ENCODE measurements around the gene CDK19.

CDK19 gene

DNA sequence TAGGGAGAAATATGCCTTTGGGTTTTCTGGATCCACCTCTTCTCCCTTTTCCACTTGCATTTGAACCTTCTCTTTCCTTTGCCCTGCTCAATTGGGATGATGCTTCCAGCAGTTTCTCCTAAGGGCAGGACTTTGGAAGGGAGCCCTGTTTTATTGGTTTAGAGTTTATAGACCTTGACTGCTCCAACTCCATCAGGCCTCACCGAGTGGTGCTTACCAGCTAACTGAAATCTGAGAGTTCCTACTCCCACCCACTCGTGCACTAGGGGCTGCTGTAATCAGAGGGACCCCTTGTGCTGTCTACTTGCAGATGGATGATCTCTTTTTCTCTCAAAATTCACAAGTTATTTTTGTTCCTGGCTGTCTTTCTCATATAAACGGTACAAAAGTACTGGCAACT is 217.5 kb downstream of the CDK19 start:
- in situ Hi-C loops (cut with MboI; ENCODE audit: low sequenced_read_pairs, unreplicated experiment), result no loop called here

DNA sequence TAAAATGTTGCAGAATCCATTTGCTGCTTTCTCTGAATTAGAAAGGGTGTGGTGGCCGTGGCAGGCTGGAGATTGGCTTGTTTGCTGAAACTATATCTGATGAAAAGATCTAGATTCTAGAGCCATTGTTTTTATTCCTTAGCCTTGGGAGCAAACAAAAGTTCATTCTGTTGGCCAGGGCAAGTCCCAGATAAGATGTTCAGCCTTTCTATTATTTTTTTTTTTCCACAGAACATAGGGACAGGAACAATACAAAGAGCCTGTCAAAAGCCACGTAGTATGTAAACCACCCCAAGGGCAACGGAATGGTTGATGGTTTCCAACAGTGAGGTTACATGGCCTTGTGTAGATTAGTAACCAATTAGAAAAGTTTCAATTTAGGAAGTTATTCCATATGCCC is 218.9 kb downstream of the CDK19 start:
- no peak for DNase-seq (ENCODE audit: low spot score)
- TF ChIP-seq, protein P1, sequence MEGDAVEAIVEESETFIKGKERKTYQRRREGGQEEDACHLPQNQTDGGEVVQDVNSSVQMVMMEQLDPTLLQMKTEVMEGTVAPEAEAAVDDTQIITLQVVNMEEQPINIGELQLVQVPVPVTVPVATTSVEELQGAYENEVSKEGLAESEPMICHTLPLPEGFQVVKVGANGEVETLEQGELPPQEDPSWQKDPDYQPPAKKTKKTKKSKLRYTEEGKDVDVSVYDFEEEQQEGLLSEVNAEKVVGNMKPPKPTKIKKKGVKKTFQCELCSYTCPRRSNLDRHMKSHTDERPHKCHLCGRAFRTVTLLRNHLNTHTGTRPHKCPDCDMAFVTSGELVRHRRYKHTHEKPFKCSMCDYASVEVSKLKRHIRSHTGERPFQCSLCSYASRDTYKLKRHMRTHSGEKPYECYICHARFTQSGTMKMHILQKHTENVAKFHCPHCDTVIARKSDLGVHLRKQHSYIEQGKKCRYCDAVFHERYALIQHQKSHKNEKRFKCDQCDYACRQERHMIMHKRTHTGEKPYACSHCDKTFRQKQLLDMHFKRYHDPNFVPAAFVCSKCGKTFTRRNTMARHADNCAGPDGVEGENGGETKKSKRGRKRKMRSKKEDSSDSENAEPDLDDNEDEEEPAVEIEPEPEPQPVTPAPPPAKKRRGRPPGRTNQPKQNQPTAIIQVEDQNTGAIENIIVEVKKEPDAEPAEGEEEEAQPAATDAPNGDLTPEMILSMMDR (IDR thresholded peaks at IDR 0.05; ENCODE audit: borderline replicate concordance, control extremely low read depth, extremely low read depth, insufficient read depth, missing control alignments), result no peak
- in situ Hi-C loops (cut with MboI; ENCODE audit: low sequenced_read_pairs, unreplicated experiment), result no loop called here

More for the DNA sequence above, 217.5 kb downstream of the CDK19 start:
- TF ChIP-seq, protein P1 (IDR thresholded peaks at IDR 0.05; ENCODE audit: borderline replicate concordance, control extremely low read depth, extremely low read depth, insufficient read depth, missing control alignments), result no peak
- no peak for DNase-seq (ENCODE audit: low spot score)

DNA sequence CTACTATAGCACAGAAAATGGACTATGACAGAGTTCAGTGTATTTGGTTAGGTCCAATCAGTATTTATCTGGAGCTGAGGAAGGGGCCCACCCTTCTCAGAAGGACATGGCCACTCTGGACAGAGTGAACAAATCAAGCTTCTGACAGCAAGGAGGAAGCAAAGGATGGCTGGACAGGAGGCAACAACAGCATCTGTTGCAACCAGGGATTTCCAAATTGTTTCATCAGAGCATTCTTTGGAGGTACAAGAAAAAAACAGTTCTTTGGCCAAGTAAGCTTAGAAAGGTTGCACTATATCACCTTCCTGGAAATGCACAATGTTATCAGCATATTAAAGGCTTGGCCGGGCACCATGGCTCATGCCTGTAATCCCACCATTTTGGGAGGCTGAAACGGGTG is 220.2 kb downstream of the CDK19 start:
- no peak for DNase-seq (ENCODE audit: low spot score)
- in situ Hi-C loops (cut with MboI; ENCODE audit: low sequenced_read_pairs, unreplicated experiment), result no loop called here

DNA sequence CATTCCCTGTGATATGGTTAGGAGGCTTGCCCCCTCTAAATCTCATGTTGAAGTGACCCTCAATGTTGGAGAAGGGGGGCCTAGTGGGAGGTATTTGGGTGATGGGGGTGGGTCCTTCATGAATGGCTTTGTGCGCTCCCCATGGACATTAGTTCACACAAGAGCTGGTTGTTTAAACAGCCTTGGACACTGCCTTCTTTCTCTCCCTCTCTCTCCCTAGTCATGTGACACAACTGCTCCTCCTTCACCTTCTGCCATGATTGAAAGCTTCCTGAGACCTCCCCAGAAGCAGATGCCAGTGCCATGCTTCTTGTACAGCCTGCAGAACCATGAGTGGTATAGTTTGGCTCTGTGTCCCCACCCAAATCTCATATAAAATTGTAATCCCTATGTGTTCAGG is 221.6 kb downstream of the CDK19 start:
- in situ Hi-C loops (cut with MboI; ENCODE audit: low sequenced_read_pairs, unreplicated experiment), result no loop called here
- TF ChIP-seq, protein P1 (IDR thresholded peaks at IDR 0.05; ENCODE audit: borderline replicate concordance, control extremely low read depth, extremely low read depth, insufficient read depth, missing control alignments), result no peak
- DNase-seq (ENCODE audit: low spot score), result no peak

More for the DNA sequence above, 220.2 kb downstream of the CDK19 start:
- TF ChIP-seq, protein P1 (IDR thresholded peaks at IDR 0.05; ENCODE audit: borderline replicate concordance, control extremely low read depth, extremely low read depth, insufficient read depth, missing control alignments), result no peak

DNA sequence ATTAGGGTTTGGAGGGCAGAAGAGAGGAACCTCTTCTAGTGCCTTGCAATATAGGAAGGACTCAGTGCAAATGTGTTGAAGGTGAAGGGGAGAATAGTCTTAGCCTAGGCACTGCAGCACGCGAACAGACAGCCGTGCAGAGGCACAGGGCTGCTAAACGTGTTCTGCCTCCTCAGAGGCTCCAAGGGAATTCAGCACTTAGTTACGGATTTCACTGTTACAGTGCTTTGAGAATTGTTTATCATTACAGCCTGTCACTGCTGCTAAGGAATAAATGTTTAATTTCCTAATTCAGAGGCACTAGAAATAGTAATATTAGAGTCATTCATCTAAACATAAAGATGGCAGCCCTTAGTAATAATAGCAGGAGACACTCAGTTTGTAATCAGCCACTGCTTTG is 222.5 kb downstream of the CDK19 start:
- DNase-seq (ENCODE audit: low spot score), result no peak
- in situ Hi-C loops (cut with MboI; ENCODE audit: low sequenced_read_pairs, unreplicated experiment), result no loop called here
- TF ChIP-seq, protein P1 (IDR thresholded peaks at IDR 0.05; ENCODE audit: borderline replicate concordance, control extremely low read depth, extremely low read depth, insufficient read depth, missing control alignments), result no peak

DNA sequence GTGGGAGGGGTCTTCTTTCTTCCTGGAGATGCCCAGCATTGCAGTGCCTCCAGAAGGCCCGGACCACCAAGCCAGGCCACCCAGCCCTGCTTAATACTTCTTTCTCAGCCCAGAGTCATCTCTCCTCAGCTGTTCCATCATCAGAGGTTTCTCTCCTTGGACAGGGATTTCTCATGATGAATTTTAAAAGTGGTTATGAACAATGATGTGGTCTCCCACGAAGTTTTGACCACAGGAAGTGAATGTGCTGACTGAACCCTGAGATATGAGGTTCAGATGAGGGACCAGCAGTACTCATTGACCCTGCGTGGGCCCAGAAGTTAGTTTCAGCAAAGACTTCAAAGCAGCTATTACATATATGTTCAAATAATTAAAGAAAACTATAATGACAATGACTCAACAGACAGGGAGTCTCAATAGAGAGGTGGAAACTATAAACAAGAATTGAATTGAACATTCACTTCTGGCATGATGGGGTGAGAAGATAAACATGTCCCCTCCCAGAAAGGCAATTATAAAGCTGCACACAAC is 224.4 kb downstream of the CDK19 start:
- in situ Hi-C loops (cut with MboI; ENCODE audit: low sequenced_read_pairs, unreplicated experiment), result no loop called here
- TF ChIP-seq, protein P1 (IDR thresholded peaks at IDR 0.05; ENCODE audit: borderline replicate concordance, control extremely low read depth, extremely low read depth, insufficient read depth, missing control alignments), result no peak
- peak; percentile 42 for DNase-seq (ENCODE audit: low spot score)

All from GM13976 (cell line).